MM.1S (cell line): ENCODE data around the gene PSPN.

Experiments used
- DNase-seq: peaks from one replicate; pipeline ENCODE4 v3.0.0-alpha.2; 2015
- H2AFZ ChIP-seq: fragments of 300-600 bp; sonication (generic); 2 replicates; pipeline ENCODE4 v1.6.0; 2016; ENCODE audit warnings: antibody characterized with exemption, low read length
- H3F3A ChIP-seq: fragments of 300-600 bp; sonication (generic); 2 replicates; pipeline ENCODE4 v1.6.1; 2016; ENCODE audit warnings: mild to moderate bottlenecking, antibody characterized with exemption, low read length, moderate library complexity, mixed read lengths; ENCODE audit not compliant: insufficient read depth
- H3K27ac ChIP-seq: fragments of 300-600 bp; sonication (generic); 2 replicates; pipeline ENCODE4 v1.5.1; 2016; ENCODE audit warnings: mild to moderate bottlenecking, low read length
- H3K27me3 ChIP-seq: fragments of 300-600 bp; sonication (generic); replicated peaks from 2 replicates; pipeline ENCODE4 v1.6.0; 2016; ENCODE audit warnings: low read length; ENCODE audit not compliant: insufficient read depth
- H3K36me3 ChIP-seq: fragments of 300-600 bp; sonication (generic); replicated peaks from 2 replicates; pipeline ENCODE4 v1.6.1; 2016; ENCODE audit warnings: mild to moderate bottlenecking, low read length, mixed read lengths; ENCODE audit not compliant: insufficient read depth
- H3K4me1 ChIP-seq: fragments of 300-600 bp; sonication (generic); 2 replicates; pipeline ENCODE4 v1.6.1; 2016; ENCODE audit warnings: low read length, mixed read lengths
- H3K4me2 ChIP-seq: fragments of 300-600 bp; sonication (generic); 2 replicates; pipeline ENCODE4 v1.6.0; 2016; ENCODE audit warnings: low read depth, low read length
- H3K4me3 ChIP-seq: fragments of 300-600 bp; sonication (generic); 2 replicates; pipeline ENCODE4 v1.5.1; 2016; ENCODE audit warnings: low read length, mixed read lengths
- H3K79me2 ChIP-seq: fragments of 300-600 bp; sonication (generic); 2 replicates; pipeline ENCODE4 v1.6.1; 2016; ENCODE audit warnings: mixed run types, low read length, mixed read lengths
- H3K9ac ChIP-seq: fragments of 300-600 bp; sonication (generic); 2 replicates; pipeline ENCODE4 v1.6.1; 2016; ENCODE audit warnings: low read length, mixed read lengths
- H3K9me2 ChIP-seq: fragments of 300-600 bp; sonication (generic); replicated peaks from 2 replicates; pipeline ENCODE4 v1.6.1; 2016; ENCODE audit warnings: mild to moderate bottlenecking, low read length, mixed read lengths; ENCODE audit not compliant: insufficient read depth
- H3K9me3 ChIP-seq: fragments of 300-600 bp; sonication (generic); replicated peaks from 2 replicates; pipeline ENCODE4 v1.6.1; 2016; ENCODE audit warnings: mild to moderate bottlenecking, low read length, mixed read lengths; ENCODE audit not compliant: insufficient read depth
- H4K20me1 ChIP-seq: fragments of 300-600 bp; sonication (generic); 2 replicates; pipeline ENCODE4 v1.6.1; 2016; ENCODE audit warnings: mild to moderate bottlenecking, low read length, moderate library complexity, mixed read lengths; ENCODE audit not compliant: insufficient read depth
- EZH2 ChIP-seq: fragments of 300-600 bp; sonication (generic); optimal IDR thresholded peaks from 2 replicates; pipeline ENCODE3; 2017; ENCODE audit warnings: low read depth, mild to moderate bottlenecking, antibody characterized with exemption, low read length, mixed read lengths
- EZH2phosphoT487 ChIP-seq: fragments of 300-600 bp; sonication (generic); IDR thresholded peaks from 2 replicates; pipeline ENCODE4 v1.6.1; 2018; ENCODE audit warnings: antibody characterized with exemption, low read length
- TF ChIP-seq, protein P1 (sequence below): fragments of 300-600 bp; sonication (generic); IDR thresholded peaks from 2 replicates; pipeline ENCODE4 v1.5.1; 2016; ENCODE audit warnings: antibody characterized with exemption, low read length, mixed read lengths

The PSPN gene

DNA sequence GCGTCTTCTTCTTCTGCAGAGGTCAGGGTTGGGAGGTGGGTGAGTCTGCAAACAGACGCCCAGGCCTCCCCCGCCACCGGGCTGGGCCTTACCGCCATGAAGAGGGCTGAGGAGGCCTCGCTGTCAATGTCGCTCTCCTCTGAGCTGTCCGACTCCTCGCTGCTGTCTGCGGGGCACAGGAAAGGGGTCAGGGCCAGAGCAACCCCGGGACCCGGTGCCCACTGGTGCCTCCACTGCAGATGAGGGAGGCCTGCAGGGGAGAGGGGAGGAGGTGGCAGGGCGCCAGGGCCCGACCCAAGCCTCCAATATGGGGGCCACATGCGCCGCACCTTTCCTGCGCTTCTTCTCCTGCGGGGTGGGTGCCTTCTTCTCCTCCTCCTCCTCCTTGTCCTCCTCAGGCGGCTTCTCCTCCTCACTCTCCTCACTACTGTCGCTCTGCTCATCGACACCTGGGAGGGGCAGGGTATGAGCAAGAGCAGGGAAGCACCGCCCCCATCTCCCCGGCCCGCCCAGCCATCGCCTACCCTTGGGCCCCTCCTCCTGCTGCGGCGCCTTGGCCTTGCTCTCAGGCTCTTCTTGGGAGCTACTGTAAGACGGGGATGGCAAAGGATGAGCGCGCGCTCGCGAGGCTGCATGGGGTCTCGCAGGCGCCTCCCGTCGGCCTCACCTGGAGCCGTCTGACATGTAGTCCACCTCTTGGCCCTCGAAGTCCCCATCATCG, 5.5 kb upstream of the PSPN start:
- no peak overlapping the region for H3K27ac ChIP-seq
- H3K4me3 ChIP-seq = no peak overlapping the region
- H4K20me1 ChIP-seq = no peaks in the 10 kb centered on the region
- 0 out of 2 replicates have a peak, but pooled peaks cover 2% of the 10 kb centered on the region for H3F3A ChIP-seq
- H3K27me3 ChIP-seq = no peaks in the 10 kb centered on the region
- H3K4me1 ChIP-seq = no peaks in the 10 kb centered on the region
- no peak overlapping the region for H2AFZ ChIP-seq
- H3K9me3 ChIP-seq = no peaks in the 10 kb centered on the region
- H3K9ac ChIP-seq = no peak overlapping the region
- no peak overlapping the region for H3K4me2 ChIP-seq
- H3K36me3 ChIP-seq = no peaks in the 10 kb centered on the region; the same call in none of the 2 replicates
- H3K79me2 ChIP-seq = no peaks in the 10 kb centered on the region
- H3K9me2 ChIP-seq = no peaks in the 10 kb centered on the region
- DNase-seq = no peak
- TF ChIP-seq EZH2 (no peak), EZH2phosphoT487 (no peak)
- TF ChIP-seq, protein P1, sequence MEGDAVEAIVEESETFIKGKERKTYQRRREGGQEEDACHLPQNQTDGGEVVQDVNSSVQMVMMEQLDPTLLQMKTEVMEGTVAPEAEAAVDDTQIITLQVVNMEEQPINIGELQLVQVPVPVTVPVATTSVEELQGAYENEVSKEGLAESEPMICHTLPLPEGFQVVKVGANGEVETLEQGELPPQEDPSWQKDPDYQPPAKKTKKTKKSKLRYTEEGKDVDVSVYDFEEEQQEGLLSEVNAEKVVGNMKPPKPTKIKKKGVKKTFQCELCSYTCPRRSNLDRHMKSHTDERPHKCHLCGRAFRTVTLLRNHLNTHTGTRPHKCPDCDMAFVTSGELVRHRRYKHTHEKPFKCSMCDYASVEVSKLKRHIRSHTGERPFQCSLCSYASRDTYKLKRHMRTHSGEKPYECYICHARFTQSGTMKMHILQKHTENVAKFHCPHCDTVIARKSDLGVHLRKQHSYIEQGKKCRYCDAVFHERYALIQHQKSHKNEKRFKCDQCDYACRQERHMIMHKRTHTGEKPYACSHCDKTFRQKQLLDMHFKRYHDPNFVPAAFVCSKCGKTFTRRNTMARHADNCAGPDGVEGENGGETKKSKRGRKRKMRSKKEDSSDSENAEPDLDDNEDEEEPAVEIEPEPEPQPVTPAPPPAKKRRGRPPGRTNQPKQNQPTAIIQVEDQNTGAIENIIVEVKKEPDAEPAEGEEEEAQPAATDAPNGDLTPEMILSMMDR = no peak

GRCh38 chr19:6379744-6380143, 4.0 kb upstream of the PSPN start:
- H3K4me2 ChIP-seq = no peak overlapping the region
- H4K20me1 ChIP-seq = no peaks in the 10 kb centered on the region
- TF ChIP-seq, protein P1 = no peak
- TF ChIP-seq EZH2 (no peak), EZH2phosphoT487 (no peak)
- no peak overlapping the region for H3K9ac ChIP-seq
- no peak for DNase-seq
- H3K27me3 ChIP-seq = no peaks in the 10 kb centered on the region
- H3K4me1 ChIP-seq = no peaks in the 10 kb centered on the region
- no peak overlapping the region for H2AFZ ChIP-seq
- H3K36me3 ChIP-seq = no peaks in the 10 kb centered on the region; the same call in none of the 2 replicates
- no peaks in the 10 kb centered on the region for H3K9me3 ChIP-seq
- no peak overlapping the region for H3K4me3 ChIP-seq
- no peaks in the 10 kb centered on the region for H3K9me2 ChIP-seq
- no peaks in the 10 kb centered on the region for H3K79me2 ChIP-seq
- 0 out of 2 replicates have a peak, but pooled peaks cover 2% of the 10 kb centered on the region for H3F3A ChIP-seq
- no peak overlapping the region for H3K27ac ChIP-seq

DNA sequence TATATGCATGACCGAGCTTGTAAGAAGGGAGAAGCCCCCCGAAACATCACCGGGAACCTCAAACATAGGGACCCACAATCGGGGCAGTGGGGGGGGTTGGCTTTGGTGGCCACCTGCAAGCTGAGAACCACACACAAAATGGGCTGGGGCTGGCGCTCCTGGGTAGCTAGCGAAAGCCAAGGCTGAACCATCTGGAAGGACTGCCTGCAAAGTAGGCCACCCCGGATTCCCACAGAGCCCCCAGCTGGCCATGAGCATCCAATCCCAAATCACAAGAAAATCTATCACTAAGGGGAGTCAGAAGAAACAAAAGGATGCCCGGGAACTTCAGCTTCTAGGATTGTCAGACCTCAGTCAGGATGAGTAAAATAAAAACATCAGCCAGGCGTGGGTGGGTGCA, 2.8 kb upstream of the PSPN start:
- no peaks in the 10 kb centered on the region; the same call in none of the 2 replicates for H3K36me3 ChIP-seq
- H3K9ac ChIP-seq = no peak overlapping the region
- no peak overlapping the region for H3K4me3 ChIP-seq
- TF ChIP-seq, protein P1 = no peak
- TF ChIP-seq EZH2 (no peak), EZH2phosphoT487 (no peak)
- no peaks in the 10 kb centered on the region for H3K27me3 ChIP-seq
- no peak overlapping the region for H3K4me2 ChIP-seq
- H3K9me3 ChIP-seq = no peaks in the 10 kb centered on the region
- no peak for DNase-seq
- no peaks in the 10 kb centered on the region for H3K9me2 ChIP-seq
- no peak overlapping the region for H2AFZ ChIP-seq
- peaks cover 8% of the 10 kb centered on the region; the same call in 1 of the 2 replicates for H3K79me2 ChIP-seq
- H4K20me1 ChIP-seq = no peaks in the 10 kb centered on the region
- peaks cover 5% of the 10 kb centered on the region; the same call in 1 of the 2 replicates for H3K4me1 ChIP-seq
- H3F3A ChIP-seq = 0 out of 2 replicates have a peak, but pooled peaks cover 2% of the 10 kb centered on the region
- no peak overlapping the region for H3K27ac ChIP-seq
